Pancreas (tissue), 10 donors: Measurements from ENCODE around the gene GHITM. TPM values are rescaled to one million over a fixed set of nuclear protein-coding genes. Genes with fewer than 3 reads are reported as not detected.

Experiments used
- ATAC-seq, 4 donors: fragments of 200-7000 bp; cut with Tn5 transposase; one replicate each; pipeline versions ENCODE4 v1.8.0 to v1.9.1; 2020; ENCODE audit warnings: mild to moderate bottlenecking in 4 of 4, moderate library complexity in 4 of 4
- DNase-seq, 6 donors: peaks; one replicate each; pipeline ENCODE4 v3.0.0-alpha.2; 2020
- FAIRE-seq: peaks from 2 replicates; lab custom pipeline; 2012; peaks lifted over from hg19 to GRCh38; lab: Jason Lieb, UNC
- H3K27ac ChIP-seq, 4 donors: fragments of 200-600 bp; sonication (generic); 1 replicate in 3 of 4; 2 replicates in 1 of 4; pipeline versions ENCODE4 v1.5.0 to v1.8.0; 2020
- H3K27me3 ChIP-seq, 4 donors: fragments of 200-600 bp; one replicate each; pipeline ENCODE4 v1.8.0; 2021
- H3K36me3 ChIP-seq, 3 donors: fragments of 200-600 bp; sonication (generic) in 1 of 3; one replicate each; pipeline versions ENCODE4 v1.5.0 to v1.8.0; 2020 to 2021
- H3K4me1 ChIP-seq, 3 donors: fragments of 200-600 bp; one replicate each; pipeline ENCODE4 v1.8.0; 2021
- H3K4me3 ChIP-seq, 4 donors: fragments of 200-600 bp; sonication (generic) in 2 of 4; one replicate each; pipeline versions ENCODE4 v1.5.0 to v1.8.0; 2020 to 2021
- H3K9me3 ChIP-seq, 4 donors: fragments of 200-600 bp; one replicate each; pipeline ENCODE4 v1.8.0; 2021
- CTCF ChIP-seq, 4 donors: fragments of 200-600 bp; sonication (generic) in 3 of 4; IDR thresholded peaks; one replicate each; pipeline versions ENCODE4 v1.5.0 to v1.8.0; 2021; ENCODE audit warnings: antibody characterized with exemption in 4 of 4
- WGBS, 2 donors: extraction: QIAGEN DNeasy Blood & Tissue Kit; methylation state at CpG; one replicate each; pipeline ENCODE4 v1.1.7; 2013; 5-methylcytosine and 5-hydroxymethylcytosine counted together
- intact Hi-C, 3 donors: fragments of 100-400 bp; cut with DNase I; formaldehyde crosslinking; loops; one replicate each; pipeline versions ENCODE4 v1.11.1 to v1.14.2; 2022
- polyA plus RNA-seq, 2 donors: library from polyadenylated mRNA; stranded (reverse); fragments of 200-250 nt; gene quantifications; one replicate each; pipeline ENCODE4 v1.2.3, GENCODE V29; 2013
- total RNA-seq, 6 donors: library from RNA; stranded (reverse); fragmentation: NEBNext Ultra II Directional in 4 of 6; extraction: Animal tissue kit (Norgen Biotek cat#: 25700) in 4 of 6; gene quantifications; one replicate each; pipeline versions ENCODE4 v1.2.1 to v1.2.4, GENCODE V29; 2021 to 2023
- donor health status: healthy with polysubstance abuse.
- donor health status: DM: no; HTN: no; CAD: no; lungs with moderate emphysema.
- donor health status: DM: no; HTN: no; CAD: no.
- donor health status: control.
- donor health status: control.
- donor health status: Bipolar disorder and iron deficiency.
- donor health status: DM: yes; HTN: yes; CAD: no.
- donor health status: DM: no; HTN: no; CAD: no.
- donor health status: DM: no; HTN: no; CAD: no.
- donor health status: DM: yes; HTN: yes; CAD: no.

GHITM gene
- total and polyA plus RNA-seq, 8 donors: 31.1 to 68.5 (median 49.5) TPM

GRCh38 chr10:84156768-84157167, 17.5 kb downstream of the GHITM start:
- Histone ChIP-seq H3K27me3 (peaks cover 0 to 1% (median 0%) of the 10 kb centered on the region in 4 donors), H3K4me1 (no peaks in the 10 kb centered on the region), H3K9me3 (no peaks in the 10 kb centered on the region), H3K36me3 (peaks cover 0 to 18% (median 9%) of the 10 kb centered on the region in 3 donors), H3K27ac (no peak overlapping the region), H3K4me3 (no peak overlapping the region)
- no peak for TF ChIP-seq CTCF (IDR thresholded peaks at IDR 0.05)
- ATAC-seq (peak in 2 of 4 donors; percentile 19 to 52), DNase-seq (no peak), FAIRE-seq (no peak)
- intact Hi-C loops: no loop called here
- 62 to 66% methylated on average over 10 of the region's 10 CpGs for WGBS, 2 donors

GRCh38 chr10:84158061-84158460, 18.8 kb downstream of the GHITM start:
- 49 to 72% methylated on average over 2 of the region's 2 CpGs for WGBS, 2 donors
- intact Hi-C loops: no loop called here
- Histone ChIP-seq H3K4me3 (no peak overlapping the region), H3K36me3 (peaks cover 0 to 5% (median 0%) of the 10 kb centered on the region in 3 donors), H3K27me3 (peaks cover 0 to 3% (median 0%) of the 10 kb centered on the region in 4 donors), H3K27ac (no peak overlapping the region), H3K9me3 (no peaks in the 10 kb centered on the region), H3K4me1 (no peaks in the 10 kb centered on the region)
- FAIRE-seq: no peak
- no peak for TF ChIP-seq CTCF (IDR thresholded peaks at IDR 0.05)
- ATAC-seq: no peak
- DNase-seq: no peak

- H3K9me3 ChIP-seq: no peaks in the 10 kb centered on the region
- TF ChIP-seq CTCF (IDR thresholded peaks at IDR 0.05): no peak
- DNase-seq: no peak
- intact Hi-C loops: no loop called here
- H3K4me3 ChIP-seq: no peak overlapping the region
- no peak overlapping the region for H3K27ac ChIP-seq
- H3K27me3 ChIP-seq: peaks cover 0 to 3% (median 0%) of the 10 kb centered on the region in 4 donors
- WGBS, 2 donors: 64 to 80% methylated on average over 4 of the region's 4 CpGs
- ATAC-seq: no peak
- no peak for FAIRE-seq
- H3K4me1 ChIP-seq: no peaks in the 10 kb centered on the region
- H3K36me3 ChIP-seq: peaks cover 0 to under 1% (median 0%) of the 10 kb centered on the region in 3 donors
Measured at GRCh38 chr10:84158550-84158949, 19.2 kb downstream of the GHITM start.

GRCh38 chr10:84159076-84159685, 19.9 kb downstream of the GHITM start:
- DNase-seq (no peak), ATAC-seq (peak in 1 of 4 donors; percentile 12), FAIRE-seq (no peak)
- Histone ChIP-seq H3K27me3 (peaks cover 0 to 3% (median 0%) of the 10 kb centered on the region in 4 donors), H3K36me3 (no peaks in the 10 kb centered on the region), H3K27ac (no peak overlapping the region), H3K9me3 (no peaks in the 10 kb centered on the region), H3K4me1 (no peaks in the 10 kb centered on the region), H3K4me3 (no peak overlapping the region)
- 28 to 29% methylated on average over 9 of the region's 9 CpGs for WGBS, 2 donors
- no peak for TF ChIP-seq CTCF (IDR thresholded peaks at IDR 0.05)
- intact Hi-C loops: no loop called here

- peaks cover 0 to 3% (median 0%) of the 10 kb centered on the region in 4 donors for H3K27me3 ChIP-seq
- WGBS, 2 donors: 35 to 42% methylated on average over 6 of the region's 6 CpGs
- no peak overlapping the region for H3K27ac ChIP-seq
- H3K4me3 ChIP-seq: no peak overlapping the region
- FAIRE-seq: no peak
- no peak for ATAC-seq
- no peak for DNase-seq
- no peaks in the 10 kb centered on the region for H3K4me1 ChIP-seq
- H3K36me3 ChIP-seq: no peaks in the 10 kb centered on the region
- no peaks in the 10 kb centered on the region for H3K9me3 ChIP-seq
- TF ChIP-seq CTCF (IDR thresholded peaks at IDR 0.05): no peak
- intact Hi-C loops: no loop called here
Measured at GRCh38 chr10:84160663-84161362, 21.5 kb downstream of the GHITM start.
